HG02970 (cell line): ENCODE data around the gene TUBGCP2.

Experiments used
- ATAC-seq: cut with Tn5 transposase; IDR thresholded peaks from one replicate; pipeline ENCODE4 v1.9.1; 2021; ENCODE audit warnings: mild to moderate bottlenecking, moderate library complexity, moderate number of reproducible peaks; ENCODE audit not compliant: unreplicated experiment, low FRiP score

Gene TUBGCP2

DNA sequence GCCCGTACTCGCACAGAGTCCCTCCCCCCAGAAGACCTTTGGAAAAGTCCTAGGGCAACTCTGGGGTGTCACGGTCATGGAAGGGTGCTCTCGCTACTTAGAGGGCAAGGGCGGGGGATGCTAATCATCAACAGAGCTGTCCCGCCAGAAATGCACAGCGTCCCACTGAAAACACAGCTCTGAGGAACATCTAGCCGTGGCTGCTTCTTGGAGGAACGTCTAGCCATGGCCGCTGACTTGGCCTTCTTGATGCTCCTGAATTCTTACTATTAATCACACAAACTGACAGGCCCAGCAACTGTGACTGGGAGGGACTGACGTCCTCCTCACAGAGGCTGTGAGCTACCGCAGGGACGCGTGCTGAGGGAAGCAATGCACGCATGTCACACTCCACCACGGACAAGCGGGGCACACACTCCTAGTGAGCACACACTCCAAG lies 1.7 kb downstream of the TUBGCP2 start:
- ATAC-seq: no peak

DNA sequence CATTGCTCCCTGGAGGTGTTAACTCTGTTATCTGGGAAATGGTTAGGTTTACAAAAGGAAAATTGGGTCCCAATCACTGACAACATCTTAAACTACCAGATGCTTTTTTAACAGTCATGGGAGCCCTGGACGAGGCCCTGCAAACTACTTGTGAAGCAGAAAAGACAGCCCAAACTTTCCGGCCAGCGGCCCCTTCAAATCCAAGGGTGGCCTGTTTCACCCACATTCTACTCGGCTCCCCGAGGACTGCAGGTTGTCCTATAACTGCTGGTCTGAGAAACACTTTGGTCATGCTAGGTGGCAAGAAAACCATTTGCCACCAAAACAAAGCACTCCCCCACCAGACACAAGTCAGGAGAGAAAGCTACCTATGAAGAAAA lies 2.6 kb downstream of the TUBGCP2 start:
- ATAC-seq: no peak

DNA sequence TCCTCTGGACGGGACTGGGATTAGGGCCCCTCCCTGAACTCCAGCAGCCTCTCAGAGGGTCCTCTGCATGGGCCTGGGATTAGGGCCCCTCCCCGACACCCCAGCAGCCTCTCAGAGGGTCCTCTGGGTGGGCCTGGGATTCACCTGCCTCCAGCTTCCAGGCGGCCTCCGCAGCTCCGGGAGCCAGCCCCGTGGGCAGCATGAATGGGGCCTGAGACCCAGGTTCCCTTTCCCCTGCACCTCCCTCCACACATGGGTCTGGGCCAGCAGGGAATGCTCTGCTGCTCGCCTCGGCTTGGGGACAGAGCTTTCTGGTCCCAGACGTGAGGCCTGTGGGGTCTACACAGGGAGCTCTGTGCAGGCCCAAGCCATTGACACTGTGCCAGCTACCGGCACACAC lies 5.5 kb downstream of the TUBGCP2 start:
- ATAC-seq: no peak

DNA sequence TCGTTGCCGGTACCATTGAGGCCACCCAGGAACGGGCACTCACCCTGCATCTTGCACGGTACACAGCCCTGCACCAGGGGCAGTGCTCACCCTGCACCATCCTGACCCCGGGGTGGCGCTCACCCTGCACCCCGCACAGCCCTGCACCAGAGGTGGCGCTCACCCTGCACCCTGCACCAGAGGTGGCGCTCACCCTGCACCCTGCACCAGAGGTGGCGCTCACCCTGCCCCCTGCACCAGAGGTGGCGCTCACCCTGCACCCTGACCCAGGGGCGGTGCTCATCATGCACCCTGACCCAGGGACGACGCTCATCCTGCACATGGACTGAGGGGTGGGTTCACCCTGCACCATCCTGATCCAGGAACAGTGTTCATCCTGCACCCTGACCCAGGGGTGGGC lies 6.4 kb downstream of the TUBGCP2 start:
- no peak for ATAC-seq

DNA sequence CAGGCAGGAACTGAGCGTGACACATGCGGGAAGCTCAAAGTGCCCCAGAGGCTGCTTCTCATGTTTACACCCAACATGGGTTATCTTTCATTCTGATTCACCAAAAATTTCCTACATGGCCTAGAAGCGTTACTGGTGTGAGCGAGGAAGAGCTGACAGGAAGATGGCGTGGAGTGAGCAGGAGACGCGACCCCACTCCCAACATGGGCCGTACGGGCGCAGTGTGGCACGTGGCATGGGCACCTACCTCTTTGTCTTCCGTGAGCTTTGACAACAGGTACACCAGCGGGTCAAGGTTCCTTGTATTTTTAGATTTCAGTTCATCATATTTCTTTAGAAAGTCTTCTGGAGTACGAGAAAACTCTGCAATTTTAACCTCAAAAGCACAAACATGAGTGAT lies 8.9 kb downstream of the TUBGCP2 start:
- no peak for ATAC-seq

GRCh38 chr10:133299224-133299623 lies 9.4 kb downstream of the TUBGCP2 start:
- ATAC-seq: no peak

DNA sequence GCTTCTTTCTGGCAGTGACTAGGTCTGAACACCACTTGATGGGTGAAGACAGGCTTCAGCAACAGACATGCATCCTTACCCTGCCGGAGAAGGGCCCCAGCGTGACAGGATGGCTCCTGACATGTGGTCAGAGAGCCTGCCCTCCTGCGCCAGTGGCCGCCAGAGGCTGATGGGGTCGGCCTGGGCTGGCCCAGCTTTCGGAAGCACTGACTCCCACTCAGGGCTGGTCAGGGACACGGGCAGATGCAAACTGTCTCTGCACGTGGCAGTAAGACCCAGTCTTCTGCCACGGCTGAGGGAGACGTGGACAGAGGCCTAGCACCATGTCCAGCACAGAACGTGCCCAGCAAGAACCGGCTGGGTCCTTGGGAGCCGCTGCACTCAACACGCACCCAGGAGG lies 10.2 kb downstream of the TUBGCP2 start:
- ATAC-seq: no peak

GRCh38 chr10:133297504-133297903 lies 11.2 kb downstream of the TUBGCP2 start:
- no peak for ATAC-seq

GRCh38 chr10:133295426-133296320 lies 13.0 kb downstream of the TUBGCP2 start:
- no peak for ATAC-seq

- ATAC-seq: no peak
Measured at GRCh38 chr10:133294189-133294588, 14.5 kb downstream of the TUBGCP2 start.

GRCh38 chr10:133293810-133294119 lies 14.9 kb downstream of the TUBGCP2 start:
- ATAC-seq: no peak

GRCh38 chr10:133292919-133293809 lies 15.5 kb downstream of the TUBGCP2 start:
- ATAC-seq: no peak

DNA sequence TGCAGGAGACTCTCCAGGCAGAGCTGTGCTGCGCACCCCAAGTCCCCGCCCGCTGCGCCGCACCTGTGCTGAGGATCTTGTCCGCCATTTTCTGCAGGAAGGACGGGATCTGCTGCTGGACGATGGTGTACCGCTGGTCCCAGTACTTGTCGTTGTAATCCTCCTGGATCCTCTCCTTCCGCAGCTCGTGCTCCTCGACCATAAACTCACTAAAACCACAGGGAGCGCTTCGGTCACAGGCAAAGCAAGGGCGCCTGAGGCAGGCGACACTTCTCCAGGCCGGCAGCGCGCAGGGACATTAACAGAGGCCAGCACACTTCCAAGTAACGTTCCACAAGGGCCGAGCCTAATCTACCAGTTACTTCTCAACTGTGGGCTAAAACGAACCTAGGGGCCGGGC lies 18.9 kb downstream of the TUBGCP2 start:
- ATAC-seq: no peak

GRCh38 chr10:133287832-133288500 lies 20.7 kb downstream of the TUBGCP2 start:
- ATAC-seq: no peak

GRCh38 chr10:133286366-133286765 lies 22.3 kb downstream of the TUBGCP2 start:
- ATAC-seq: no peak

- ATAC-seq: no peak
Measured at GRCh38 chr10:133285217-133285616, 23.5 kb downstream of the TUBGCP2 start.

GRCh38 chr10:133283931-133284330 lies 24.7 kb downstream of the TUBGCP2 start:
- no peak for ATAC-seq

GRCh38 chr10:133282846-133283390 lies 25.8 kb downstream of the TUBGCP2 start:
- ATAC-seq: no peak

GRCh38 chr10:133281628-133282372 lies 26.9 kb downstream of the TUBGCP2 start:
- no peak for ATAC-seq

- no peak for ATAC-seq
Measured at GRCh38 chr10:133281084-133281483, 27.6 kb downstream of the TUBGCP2 start.
